ENCODE data around the gene GNG2.

GNG2 gene

GRCh38 chr14:51855234-51855633 lies 5.2 kb upstream of the GNG2 start:
- no peak for DNase-seq (ENCODE audit: low read depth in 2 of 2)

- DNase-seq (ENCODE audit: low read depth in 2 of 2) = no peak
Measured at GRCh38 chr14:51856792-51857296, 3.6 kb upstream of the GNG2 start.

- no peak for DNase-seq (ENCODE audit: low read depth in 2 of 2)
Measured at GRCh38 chr14:51859131-51859530, 1.3 kb upstream of the GNG2 start.

GRCh38 chr14:51860825-51861499 lies 550 bp downstream of the GNG2 start:
- DNase-seq (ENCODE audit: low read depth in 2 of 2) = no peak

- no peak for DNase-seq (ENCODE audit: low read depth in 2 of 2)
Measured at GRCh38 chr14:51862176-51862796, 1.9 kb downstream of the GNG2 start.

GRCh38 chr14:51862860-51863259 lies 2.4 kb downstream of the GNG2 start:
- no peak for DNase-seq (ENCODE audit: low read depth in 2 of 2)

- DNase-seq (ENCODE audit: low read depth in 2 of 2) = no peak
Measured at GRCh38 chr14:51865953-51866747, 5.7 kb downstream of the GNG2 start.

- no peak for DNase-seq (ENCODE audit: low read depth in 2 of 2)
Measured at GRCh38 chr14:51867741-51868140, 7.3 kb downstream of the GNG2 start.

- no peak for DNase-seq (ENCODE audit: low read depth in 2 of 2)
Measured at GRCh38 chr14:51868405-51868804, 8.0 kb downstream of the GNG2 start.

- peak in 1 of 2 donors; percentile 40 for DNase-seq (ENCODE audit: low read depth in 2 of 2)
Measured at GRCh38 chr14:51869411-51870100, 9.1 kb downstream of the GNG2 start.

- DNase-seq (ENCODE audit: low read depth in 2 of 2) = no peak
Measured at GRCh38 chr14:51870606-51871005, 10.2 kb downstream of the GNG2 start.

GRCh38 chr14:51871846-51872245 lies 11.4 kb downstream of the GNG2 start:
- no peak for DNase-seq (ENCODE audit: low read depth in 2 of 2)

GRCh38 chr14:51872396-51872795 lies 12.0 kb downstream of the GNG2 start:
- no peak for DNase-seq (ENCODE audit: low read depth in 2 of 2)

GRCh38 chr14:51873221-51873893 lies 12.9 kb downstream of the GNG2 start:
- DNase-seq (ENCODE audit: low read depth in 2 of 2) = no peak

GRCh38 chr14:51877810-51878209 lies 17.4 kb downstream of the GNG2 start:
- DNase-seq (ENCODE audit: low read depth in 2 of 2) = no peak

GRCh38 chr14:51879170-51879569 lies 18.8 kb downstream of the GNG2 start:
- DNase-seq (ENCODE audit: low read depth in 2 of 2) = no peak

GRCh38 chr14:51880835-51881580 lies 20.6 kb downstream of the GNG2 start:
- DNase-seq (ENCODE audit: low read depth in 2 of 2) = no peak

- DNase-seq (ENCODE audit: low read depth in 2 of 2) = no peak
Measured at GRCh38 chr14:51881636-51882035, 21.2 kb downstream of the GNG2 start.

- no peak for DNase-seq (ENCODE audit: low read depth in 2 of 2)
Measured at GRCh38 chr14:51883232-51883631, 22.8 kb downstream of the GNG2 start.

- DNase-seq (ENCODE audit: low read depth in 2 of 2) = no peak
Measured at GRCh38 chr14:51884086-51884927, 23.9 kb downstream of the GNG2 start.
